ENCODE results near the gene RSPH10B.
"Not testable (repeated sequence)": the region's sequence is repeated elsewhere in the genome, so short reads cannot be mapped to it uniquely, and the experiment has no call there.

The RSPH10B gene

DNA sequence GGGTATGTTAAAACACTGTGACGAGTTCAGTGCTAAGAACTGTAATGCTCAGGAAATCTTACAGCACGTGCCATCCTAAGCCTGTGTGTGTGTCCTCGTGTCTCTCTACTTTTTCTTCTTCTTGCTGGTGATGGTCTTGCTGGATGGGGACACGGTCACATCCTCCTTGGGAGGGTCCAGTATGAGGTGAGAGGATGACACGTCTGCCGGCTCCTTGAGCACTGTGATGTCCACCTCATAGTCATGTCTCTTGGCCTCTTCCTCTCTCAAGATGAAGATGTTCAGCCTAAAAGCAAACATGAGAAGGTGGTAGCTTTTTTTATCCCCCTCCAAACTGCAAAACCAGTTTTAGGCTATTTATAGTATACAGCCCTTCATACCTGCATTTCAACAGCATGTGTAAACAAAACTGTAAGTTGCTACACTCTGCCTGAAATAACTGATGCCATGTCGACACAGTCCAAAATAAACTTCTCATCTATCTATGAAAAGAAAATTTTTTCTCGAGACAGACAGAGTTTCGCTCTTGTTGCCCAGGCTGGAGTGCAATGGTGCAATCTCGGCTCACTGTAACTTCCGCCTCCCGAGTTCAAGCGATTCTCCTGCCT lies 44.1 kb downstream of the RSPH10B start:
- DNase-seq (ENCODE audit: low spot score), result not testable (repeated sequence)

DNA sequence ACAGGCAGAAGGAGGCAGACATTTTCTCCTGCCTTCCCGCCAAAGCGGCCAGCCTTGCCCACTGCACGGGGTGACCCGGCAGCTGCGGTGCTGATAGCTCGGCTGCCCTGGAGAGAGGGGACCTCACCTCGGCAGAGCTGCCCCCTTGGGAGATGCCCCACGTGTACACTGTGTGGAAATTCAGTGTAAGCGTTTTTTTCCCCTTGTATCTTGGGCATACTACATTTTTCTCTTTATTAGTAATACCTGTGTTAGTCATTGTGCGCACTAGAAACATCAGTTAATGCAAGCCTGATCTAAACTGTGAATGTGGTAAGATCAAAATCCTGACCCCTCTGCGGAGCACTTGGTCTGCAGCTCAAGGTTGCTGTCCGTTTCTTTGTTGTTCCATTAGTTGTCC lies 45.9 kb downstream of the RSPH10B start:
- DNase-seq (ENCODE audit: low spot score), result not testable (repeated sequence)

GRCh38 chr7:5924180-5924579 lies 46.3 kb downstream of the RSPH10B start:
- DNase-seq (ENCODE audit: low spot score), result not testable (repeated sequence)

GRCh38 chr7:5916529-5916928 lies 54.0 kb downstream of the RSPH10B start:
- DNase-seq (ENCODE audit: low spot score), result not testable (repeated sequence)

- DNase-seq (ENCODE audit: low spot score), result not testable (repeated sequence)
Observed at GRCh38 chr7:5908835-5909234, 61.7 kb downstream of the RSPH10B start.

- not testable (repeated sequence) for DNase-seq (ENCODE audit: low spot score)
Observed at GRCh38 chr7:5904726-5905125, 65.8 kb downstream of the RSPH10B start.

GRCh38 chr7:5903002-5903401 lies 67.5 kb downstream of the RSPH10B start:
- not testable (repeated sequence) for DNase-seq (ENCODE audit: low spot score)

DNA sequence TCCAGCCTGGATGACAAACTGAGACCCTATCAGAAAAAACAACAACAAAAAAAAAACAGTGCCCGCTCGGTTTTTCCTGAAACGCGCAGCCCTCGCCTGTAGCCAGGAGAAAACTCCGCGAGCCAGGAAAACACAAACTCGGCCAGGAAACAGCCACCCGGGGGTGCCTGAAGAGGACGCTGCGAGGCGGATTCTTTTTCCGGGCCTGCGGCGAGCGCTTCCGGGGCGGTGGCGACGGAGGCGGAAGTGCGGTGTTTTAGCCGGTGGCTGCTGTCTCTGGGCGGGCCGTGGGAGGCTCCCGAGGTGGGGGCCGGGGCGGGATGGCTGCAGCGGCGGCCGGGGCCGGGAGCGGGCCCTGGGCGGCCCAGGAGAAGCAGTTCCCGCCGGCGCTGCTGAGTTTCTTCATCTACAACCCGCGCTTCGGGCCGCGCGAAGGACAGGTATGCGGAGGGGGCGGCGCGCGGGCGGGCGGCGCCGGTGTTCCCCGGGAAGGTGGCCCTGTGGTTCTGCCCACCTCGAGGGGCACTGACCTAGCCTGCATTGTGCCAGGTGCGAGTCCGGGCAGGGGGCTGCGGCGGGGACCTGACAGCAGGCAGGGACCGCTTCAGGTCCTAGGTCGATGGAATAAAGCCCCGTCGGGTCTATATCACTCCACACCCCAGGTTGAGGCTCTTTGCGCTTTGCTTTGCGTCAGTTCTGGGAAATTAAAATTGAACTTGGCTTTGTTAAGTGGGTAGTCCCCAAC lies 71.8 kb downstream of the RSPH10B start, which contains the start of gene CCZ1:
Gene CCZ1, plus strand, starts transcription at position 254 of the 745 bp plus-strand sequence. Its CDS starts 67 bp downstream, at position 321.
- peak; percentile 61 for DNase-seq (ENCODE audit: low spot score)

GRCh38 chr7:5897369-5897919 lies 73.0 kb downstream of the RSPH10B start:
- DNase-seq (ENCODE audit: low spot score), result not testable (repeated sequence)

DNA sequence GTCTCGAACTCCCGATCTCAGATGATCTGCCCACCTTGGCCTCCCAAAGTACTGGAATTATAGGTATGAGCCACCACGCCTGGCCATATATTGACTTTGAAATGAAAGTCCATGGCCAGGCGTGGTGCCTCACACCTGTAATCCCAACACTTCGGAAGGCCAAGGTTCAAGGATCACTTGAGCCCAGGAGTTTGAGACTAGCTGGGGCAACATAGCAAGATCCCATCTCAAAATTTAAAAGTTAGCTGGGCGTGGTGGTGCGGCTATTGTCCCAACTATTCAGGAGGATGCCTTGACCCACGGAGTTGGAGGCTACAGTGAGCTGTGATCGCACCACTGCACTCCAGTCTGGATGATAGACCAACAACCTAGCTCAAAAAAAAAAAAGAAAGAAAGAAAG lies 78.0 kb downstream of the RSPH10B start:
- DNase-seq (ENCODE audit: low spot score), result no peak

GRCh38 chr7:5890244-5890643 lies 80.2 kb downstream of the RSPH10B start:
- DNase-seq (ENCODE audit: low spot score), result not testable (repeated sequence)

DNA sequence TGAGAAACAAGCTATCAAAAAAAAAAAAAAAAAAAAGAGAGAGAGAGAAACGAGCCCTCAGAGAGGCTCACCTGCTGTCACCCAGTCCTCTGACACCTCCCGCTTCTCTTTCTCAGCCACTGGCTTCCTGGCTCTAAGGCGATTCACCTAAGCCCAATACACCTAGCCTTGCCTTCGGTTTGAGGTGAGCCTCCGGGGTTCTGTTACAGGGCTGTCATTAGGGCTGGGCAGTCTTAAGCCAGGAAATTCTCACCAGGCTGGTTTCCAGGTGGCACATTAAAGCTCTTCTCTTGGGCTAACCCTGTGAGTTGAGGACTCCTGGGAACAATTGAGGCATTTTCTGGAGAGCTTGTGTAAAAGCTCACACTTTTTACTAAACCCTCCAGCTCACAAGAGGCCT lies 82.5 kb downstream of the RSPH10B start:
- not testable (repeated sequence) for DNase-seq (ENCODE audit: low spot score)

- not testable (repeated sequence) for DNase-seq (ENCODE audit: low spot score)
Observed at GRCh38 chr7:5884431-5884830, 86.1 kb downstream of the RSPH10B start.

DNA sequence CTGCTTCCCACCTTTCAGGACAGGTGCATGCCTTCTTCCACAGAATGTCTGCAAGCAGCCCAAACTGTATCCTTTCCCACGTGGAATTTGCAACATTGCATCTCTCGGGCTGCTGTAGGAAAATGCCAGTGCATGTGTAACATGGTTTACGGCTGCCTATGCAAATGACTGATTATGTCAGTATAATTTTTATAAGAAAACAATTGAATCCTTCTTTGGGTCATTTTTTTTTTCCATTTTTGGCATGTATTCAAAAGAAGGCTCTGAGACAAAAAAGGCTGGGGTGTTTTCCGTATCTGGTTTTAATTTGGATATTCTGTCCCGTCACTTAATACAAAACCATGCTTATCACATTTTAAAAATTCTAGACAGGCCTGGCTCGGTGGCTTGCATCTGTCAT lies 90.4 kb downstream of the RSPH10B start:
- DNase-seq (ENCODE audit: low spot score), result not testable (repeated sequence)

DNA sequence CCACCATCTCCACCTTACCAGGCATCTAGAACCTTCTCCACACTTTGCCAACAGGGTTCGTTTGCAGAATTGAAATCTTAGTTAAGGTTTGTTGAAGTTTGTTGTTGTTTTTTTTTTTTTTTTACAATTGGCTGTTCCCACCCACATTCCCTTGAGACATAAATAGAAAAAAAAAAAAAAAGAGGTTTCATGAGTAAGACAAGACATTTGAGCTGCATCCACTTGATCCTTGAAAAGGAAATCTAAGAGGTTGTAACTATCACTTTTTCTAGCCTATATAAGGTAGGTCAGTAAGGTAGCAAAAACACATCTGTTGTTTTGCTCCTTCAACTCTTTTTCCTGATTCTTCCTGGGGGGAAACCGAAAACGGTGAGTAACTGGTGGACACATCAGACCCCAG lies 90.9 kb downstream of the RSPH10B start:
- DNase-seq (ENCODE audit: low spot score), result not testable (repeated sequence)
